ENCODE results near the gene CABP7. TPM values are rescaled to one million over a fixed set of nuclear protein-coding genes. Genes with fewer than 3 reads are reported as not detected.

The CABP7 gene
- polyA plus RNA-seq, 5 donors = 0.10 to 0.28 (median 0.21) TPM

- no peak for DNase-seq
These were observed 53.4 kb downstream of the CABP7 start for GRCh38 chr22:29773233-29773632.

- DNase-seq = no peak
These were observed 60.4 kb downstream of the CABP7 start for GRCh38 chr22:29780220-29780619.

DNA sequence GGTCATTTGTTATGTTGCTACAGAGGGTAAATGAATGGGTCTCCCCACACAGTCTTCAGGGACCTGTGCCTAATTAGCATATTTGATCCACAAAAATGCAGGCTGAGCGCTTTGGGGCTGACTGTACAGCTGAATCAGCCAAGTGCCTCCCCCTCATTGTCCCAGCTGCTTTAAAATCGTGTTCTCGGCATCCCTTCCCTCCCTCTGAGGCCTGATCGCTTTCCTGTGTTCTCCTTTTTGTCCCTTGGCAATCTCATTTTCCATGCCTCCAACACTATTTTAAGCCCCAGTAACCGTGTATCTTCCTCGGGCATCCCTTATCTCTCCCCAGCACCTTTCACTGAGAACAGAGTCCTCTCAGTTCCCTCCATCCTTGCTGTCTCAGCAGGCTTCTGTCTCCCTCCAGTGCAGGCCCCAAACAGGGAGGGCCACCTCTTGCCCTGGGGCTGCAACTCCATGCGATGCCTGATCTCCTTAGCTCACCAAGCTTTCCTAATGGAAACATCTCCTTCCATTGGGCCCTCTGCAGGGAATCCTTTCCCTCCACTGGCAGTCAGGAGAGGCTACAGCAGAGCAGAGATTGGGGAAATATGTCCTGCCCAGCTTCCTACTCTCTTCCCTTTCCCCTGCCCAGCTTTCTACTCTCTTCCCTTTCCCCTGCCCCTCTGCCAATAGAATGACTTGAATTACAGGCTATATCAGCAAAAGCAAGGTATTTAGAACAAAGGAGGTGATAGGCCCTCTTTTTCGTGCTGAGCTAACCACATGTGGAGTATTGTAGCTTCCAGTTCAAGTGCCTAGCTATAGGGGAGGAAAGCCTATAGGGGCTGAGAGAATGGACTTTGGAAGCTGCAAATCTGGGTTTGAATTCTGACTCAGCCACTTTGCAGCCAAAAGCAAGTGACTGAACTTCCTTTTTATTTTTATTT, 61.2 kb downstream of the CABP7 start:
- DNase-seq = no peak

Other genes with a start within 250 kb of the CABP7 start
- gene NEFH, start 239.8 kb upstream of the CABP7 start, polyA plus RNA-seq (ENCODE audit: insufficient read depth in 1 of 5, insufficient read length in 5 of 5, low replicate concordance in 1 of 5) = 1 to 10 TPM; 3.5 to 5.6 (median 4.5) TPM
- gene THOC5, start 166.2 kb upstream of the CABP7 start, polyA plus RNA-seq (ENCODE audit: insufficient read depth in 1 of 5, insufficient read length in 5 of 5, low replicate concordance in 1 of 5) = 10 to 100 TPM; 27.2 to 45.9 (median 35.6) TPM
- gene NIPSNAP1, start 138.9 kb upstream of the CABP7 start, polyA plus RNA-seq (ENCODE audit: insufficient read depth in 1 of 5, insufficient read length in 5 of 5, low replicate concordance in 1 of 5) = 10 to 100 TPM; 68.7 to 80.6 (median 75.9) TPM
- gene NF2, start 116.4 kb upstream of the CABP7 start, polyA plus RNA-seq (ENCODE audit: insufficient read depth in 1 of 5, insufficient read length in 5 of 5, low replicate concordance in 1 of 5) = 10 to 100 TPM; 19.9 to 25.3 (median 22.7) TPM
- 10 to 100 TPM; 19.9 to 28.2 (median 21.9) TPM for gene ZMAT5, start 47.0 kb downstream of the CABP7 start, polyA plus RNA-seq (ENCODE audit: insufficient read depth in 1 of 5, insufficient read length in 5 of 5, low replicate concordance in 1 of 5)
- 100 to 1,000 TPM; 111 to 139 (median 121) TPM for gene UQCR10, start 47.4 kb downstream of the CABP7 start, polyA plus RNA-seq (ENCODE audit: insufficient read depth in 1 of 5, insufficient read length in 5 of 5, low replicate concordance in 1 of 5)
- gene ASCC2, start 118.3 kb downstream of the CABP7 start, polyA plus RNA-seq (ENCODE audit: insufficient read depth in 1 of 5, insufficient read length in 5 of 5, low replicate concordance in 1 of 5) = 10 to 100 TPM; 45.6 to 57.4 (median 51.9) TPM
- 10 to 100 TPM; 35.2 to 47.1 (median 42.1) TPM for gene MTMR3, start 163.2 kb downstream of the CABP7 start, polyA plus RNA-seq (ENCODE audit: insufficient read depth in 1 of 5, insufficient read length in 5 of 5, low replicate concordance in 1 of 5)